Measurements from ENCODE around the gene CISTR. TPM values are rescaled to one million over a fixed set of nuclear protein-coding genes. Genes with fewer than 3 reads are reported as not detected.

CISTR gene
- total and polyA plus RNA-seq, 2 donors (not counting 3 experiments of a cell fraction or from before 2014, with no cell fraction given) = not detected

DNA sequence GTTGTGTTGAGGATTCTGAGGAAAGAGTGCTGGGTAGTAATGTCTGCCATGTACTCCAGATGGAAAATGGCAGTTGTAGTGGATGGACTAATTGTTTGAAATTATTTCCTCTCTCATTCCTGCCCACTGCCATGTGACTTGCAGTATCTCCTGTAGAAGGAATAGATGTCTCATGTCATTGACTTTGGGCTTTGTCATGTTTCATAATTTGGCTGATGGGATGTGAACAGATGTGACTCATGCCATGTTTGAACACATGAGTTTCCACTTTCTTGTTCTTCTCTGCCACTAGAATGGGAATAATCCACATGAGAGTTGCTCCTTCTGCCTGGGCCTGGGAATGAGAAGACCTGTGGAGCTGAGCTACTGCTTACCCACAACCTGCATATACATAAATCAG lies 22.1 kb downstream of the CISTR start:
- POLR2A ChIA-PET = no interaction called here
- BruUV-seq (replicated peaks) = no TSS peak
- H4K20me1 ChIP-seq (replicated peaks; ENCODE audit: control insufficient read depth, extremely low read depth, insufficient read depth, low read length) = no peaks in the 10 kb centered on the region
- FAIRE-seq = no peak
- H3K27me3 ChIP-seq (ENCODE audit: control insufficient read depth in 2 of 2, insufficient read depth in 2 of 2, low read length in 2 of 2) = peaks cover 7 to 8% of the 10 kb centered on the region in 2 experiments
- H3K9me1 ChIP-seq (replicated peaks; ENCODE audit: control insufficient read depth, extremely low read depth, insufficient read depth, low read length) = no peaks in the 10 kb centered on the region
- H3K4me1 ChIP-seq (ENCODE audit: control insufficient read depth, extremely low read depth, insufficient read depth, low read length) = peaks cover 14% of the 10 kb centered on the region
- H3K79me2 ChIP-seq (ENCODE audit: control insufficient read depth, insufficient read depth, low read length) = no peaks in the 10 kb centered on the region
- no peak overlapping the region for H3K27ac ChIP-seq (ENCODE audit: insufficient read depth, low read depth, low read length)
- H3K4me3 ChIP-seq (replicated peaks in 1 of 3; ENCODE audit: insufficient read depth in 1 of 3, low read depth in 1 of 3, low read length in 3 of 3) = no peak overlapping the region
- H3K4me2 ChIP-seq (ENCODE audit: insufficient read depth, low read length) = no peak overlapping the region
- intact Hi-C loops (cut with micrococcal nuclease) (no loop called here), dilution Hi-C loops (cut with MboI; ENCODE audit: extremely low pct_ligation_motif_present, low sequenced_read_pairs) (no loop called here)
- no peak for DNase-seq (ENCODE audit: low read depth, low spot score)
- no peak overlapping the region for H3K9ac ChIP-seq (replicated peaks; ENCODE audit: extremely low read depth, insufficient read depth, low read length)
- no peak overlapping the region for H2AFZ ChIP-seq (ENCODE audit: low read depth, low read length)
- TF ChIP-seq GATA2 (IDR thresholded peaks at IDR 0.05; ENCODE audit: insufficient read depth, insufficient read length, low read depth, low read length) = no peak
- TF ChIP-seq MYC (IDR thresholded peaks at IDR 0.05; ENCODE audit: low read depth, low read length) = no peak
- TF ChIP-seq EZH2 (IDR thresholded peaks at IDR 0.05; ENCODE audit: borderline replicate concordance, low read depth, low read length, severe bottlenecking) = no peak
- TF ChIP-seq, protein P1, sequence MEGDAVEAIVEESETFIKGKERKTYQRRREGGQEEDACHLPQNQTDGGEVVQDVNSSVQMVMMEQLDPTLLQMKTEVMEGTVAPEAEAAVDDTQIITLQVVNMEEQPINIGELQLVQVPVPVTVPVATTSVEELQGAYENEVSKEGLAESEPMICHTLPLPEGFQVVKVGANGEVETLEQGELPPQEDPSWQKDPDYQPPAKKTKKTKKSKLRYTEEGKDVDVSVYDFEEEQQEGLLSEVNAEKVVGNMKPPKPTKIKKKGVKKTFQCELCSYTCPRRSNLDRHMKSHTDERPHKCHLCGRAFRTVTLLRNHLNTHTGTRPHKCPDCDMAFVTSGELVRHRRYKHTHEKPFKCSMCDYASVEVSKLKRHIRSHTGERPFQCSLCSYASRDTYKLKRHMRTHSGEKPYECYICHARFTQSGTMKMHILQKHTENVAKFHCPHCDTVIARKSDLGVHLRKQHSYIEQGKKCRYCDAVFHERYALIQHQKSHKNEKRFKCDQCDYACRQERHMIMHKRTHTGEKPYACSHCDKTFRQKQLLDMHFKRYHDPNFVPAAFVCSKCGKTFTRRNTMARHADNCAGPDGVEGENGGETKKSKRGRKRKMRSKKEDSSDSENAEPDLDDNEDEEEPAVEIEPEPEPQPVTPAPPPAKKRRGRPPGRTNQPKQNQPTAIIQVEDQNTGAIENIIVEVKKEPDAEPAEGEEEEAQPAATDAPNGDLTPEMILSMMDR (IDR thresholded peaks at IDR 0.05; ENCODE audit: extremely low read depth in 1 of 2, insufficient read depth in 1 of 2, low read depth in 1 of 2, low read length in 2 of 2) = no peak
- no peak for TF ChIP-seq POLR2AphosphoS5 (IDR thresholded peaks at IDR 0.05; ENCODE audit: insufficient read depth, low read depth, low read length)
- TF ChIP-seq, protein P2, sequence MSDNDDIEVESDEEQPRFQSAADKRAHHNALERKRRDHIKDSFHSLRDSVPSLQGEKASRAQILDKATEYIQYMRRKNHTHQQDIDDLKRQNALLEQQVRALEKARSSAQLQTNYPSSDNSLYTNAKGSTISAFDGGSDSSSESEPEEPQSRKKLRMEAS (IDR thresholded peaks at IDR 0.05; ENCODE audit: insufficient read depth, insufficient read length) = no peak
- TF ChIP-seq FOS (IDR thresholded peaks at IDR 0.05; ENCODE audit: borderline replicate concordance, insufficient read depth, low read length) = no peak
- no peak for TF ChIP-seq POLR2A (IDR thresholded peaks at IDR 0.05; ENCODE audit: low read depth, low read length)
- no peak for TF ChIP-seq JUN (IDR thresholded peaks at IDR 0.05; ENCODE audit: borderline replicate concordance, insufficient read depth, insufficient read length, low read depth)
- H3K9me3 ChIP-seq (replicated peaks; ENCODE audit: control insufficient read depth, insufficient read depth, low read length) = no peaks in the 10 kb centered on the region
- peaks cover 0 to 4% of the 10 kb centered on the region in 2 experiments for H3K36me3 ChIP-seq (ENCODE audit: control insufficient read depth in 2 of 2, extremely low read depth in 1 of 2, insufficient read depth in 2 of 2, low read length in 2 of 2)
- CTCF ChIA-PET = interaction anchor here (1.5 to 9.5 kb wide), 2 partner anchors 15 to 29 kb away, joined by 4 to 127 read pairs; no protein-coding TSS in a partner anchor

All from endothelial cell of umbilical vein (primary cell).